ENCODE data around the gene SUV39H1.
"Not testable (repeated sequence)": the region's sequence is repeated elsewhere in the genome, so short reads cannot be mapped to it uniquely, and the experiment has no call there.

Gene SUV39H1

GRCh38 chrX:48685416-48685815 is 11.1 kb upstream of the SUV39H1 start:
- in situ Hi-C loops (cut with MboI; ENCODE audit: low sequenced_read_pairs) = no loop called here

GRCh38 chrX:48688531-48689150 is 7.9 kb upstream of the SUV39H1 start:
- in situ Hi-C loops (cut with MboI; ENCODE audit: low sequenced_read_pairs) = no loop called here

- in situ Hi-C loops (cut with MboI; ENCODE audit: low sequenced_read_pairs) = no loop called here
Observed at GRCh38 chrX:48689208-48689920, 7.2 kb upstream of the SUV39H1 start.

- in situ Hi-C loops (cut with MboI; ENCODE audit: low sequenced_read_pairs) = not testable (repeated sequence)
Observed at GRCh38 chrX:48691746-48692145, 4.8 kb upstream of the SUV39H1 start.

DNA sequence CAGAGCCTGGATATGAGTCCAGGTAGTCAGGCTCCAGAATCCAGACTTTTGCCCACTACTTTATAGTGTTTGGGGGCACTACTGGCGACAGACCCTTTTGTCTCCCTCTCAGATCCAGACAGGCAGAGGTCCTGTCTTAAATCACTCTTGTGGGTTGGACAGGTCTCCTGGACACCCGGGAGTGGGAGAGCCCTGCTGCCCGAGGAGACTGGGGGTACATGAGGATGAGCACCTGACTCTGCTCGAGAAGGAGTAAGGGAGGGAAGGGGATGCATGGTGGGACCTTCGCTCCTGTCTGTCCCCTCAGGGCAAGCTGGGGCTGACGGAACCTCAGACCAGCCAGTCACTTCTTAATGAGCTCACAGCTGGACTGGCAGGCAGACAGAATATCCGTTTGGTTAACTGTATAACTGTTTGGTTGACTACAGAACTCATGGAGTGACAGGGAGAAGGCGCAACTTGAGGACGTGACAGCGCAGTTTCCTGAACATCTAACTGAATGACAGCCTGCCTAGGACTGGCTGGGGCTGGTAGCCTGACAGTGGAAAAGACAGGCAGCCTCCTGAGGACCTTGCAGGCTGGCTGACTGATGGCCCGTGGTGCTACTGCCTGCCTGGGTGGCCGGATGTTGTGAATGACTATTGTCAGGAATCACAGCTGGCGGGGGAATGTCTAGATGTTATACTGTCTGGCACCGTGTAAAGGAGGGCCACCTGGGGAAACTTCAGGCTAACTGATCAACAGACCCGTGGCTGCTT is 1.6 kb upstream of the SUV39H1 start:
- in situ Hi-C loops (cut with MboI; ENCODE audit: low sequenced_read_pairs) = no loop called here

GRCh38 chrX:48695534-48695896 is 1.0 kb upstream of the SUV39H1 start:
- in situ Hi-C loops (cut with MboI; ENCODE audit: low sequenced_read_pairs) = no loop called here

- in situ Hi-C loops (cut with MboI; ENCODE audit: low sequenced_read_pairs) = no loop called here
Observed at GRCh38 chrX:48695925-48696300, 621 bp upstream of the SUV39H1 start.

DNA sequence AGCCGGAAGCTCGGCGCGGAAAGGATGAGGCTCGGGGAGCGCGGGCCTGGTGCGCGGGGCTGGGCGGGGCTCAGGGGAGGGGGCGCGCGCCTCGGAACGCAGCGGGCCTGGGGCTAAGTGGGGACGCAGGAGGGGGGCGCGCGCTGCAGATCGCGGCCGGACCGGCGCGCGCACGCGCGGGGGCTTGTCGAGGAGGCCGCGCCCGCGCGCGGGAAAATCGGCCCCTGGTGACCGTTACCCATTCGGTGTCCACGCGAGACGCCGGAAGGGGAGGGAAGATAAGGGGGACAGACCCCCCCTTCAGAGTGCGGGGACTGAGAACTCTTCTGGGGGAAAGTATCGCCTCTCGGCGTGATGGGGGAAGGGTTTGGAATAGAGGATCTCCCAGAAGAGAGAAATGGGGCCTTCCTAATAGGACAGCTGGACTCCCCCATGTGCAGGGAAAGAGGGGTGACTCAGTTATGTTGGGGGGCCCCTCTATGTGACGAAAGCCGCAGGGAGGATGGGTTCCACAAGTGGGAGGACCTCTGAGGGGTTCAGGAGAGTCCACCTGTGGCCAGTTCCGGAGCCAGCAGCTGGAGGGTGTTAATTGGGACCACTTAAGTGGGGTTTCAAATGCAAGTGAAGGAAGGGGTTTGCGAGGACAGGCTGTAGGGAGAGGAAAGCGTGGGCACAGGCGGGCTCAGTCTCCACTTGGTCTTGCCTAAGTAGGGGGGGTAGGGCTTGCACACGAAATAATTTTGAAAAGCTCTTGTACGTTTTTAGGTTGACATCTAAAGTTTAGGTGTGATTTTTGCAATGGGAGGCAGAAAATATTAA is 584 bp downstream of the SUV39H1 start:
- in situ Hi-C loops (cut with MboI; ENCODE audit: low sequenced_read_pairs) = no loop called here

DNA sequence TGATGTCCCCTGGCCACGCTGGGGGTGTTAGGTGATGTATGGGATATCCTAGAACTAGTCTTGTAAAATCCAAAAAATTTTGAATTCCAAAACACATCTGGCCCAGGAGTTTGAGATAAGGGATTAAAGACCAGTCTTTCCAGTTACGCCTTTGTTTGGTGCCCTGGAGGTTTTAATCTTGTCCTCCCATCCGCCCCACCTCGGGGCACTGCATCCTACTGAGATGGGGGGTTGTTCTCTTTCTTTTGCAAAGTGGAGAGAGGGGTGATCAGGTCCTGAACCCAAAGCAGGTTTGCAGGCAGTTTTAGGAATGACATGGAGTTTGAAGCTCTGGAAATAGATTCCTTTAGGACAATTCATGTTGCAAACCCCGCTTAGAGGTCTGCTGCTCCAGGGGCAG is 1.8 kb downstream of the SUV39H1 start:
- in situ Hi-C loops (cut with MboI; ENCODE audit: low sequenced_read_pairs) = no loop called here

DNA sequence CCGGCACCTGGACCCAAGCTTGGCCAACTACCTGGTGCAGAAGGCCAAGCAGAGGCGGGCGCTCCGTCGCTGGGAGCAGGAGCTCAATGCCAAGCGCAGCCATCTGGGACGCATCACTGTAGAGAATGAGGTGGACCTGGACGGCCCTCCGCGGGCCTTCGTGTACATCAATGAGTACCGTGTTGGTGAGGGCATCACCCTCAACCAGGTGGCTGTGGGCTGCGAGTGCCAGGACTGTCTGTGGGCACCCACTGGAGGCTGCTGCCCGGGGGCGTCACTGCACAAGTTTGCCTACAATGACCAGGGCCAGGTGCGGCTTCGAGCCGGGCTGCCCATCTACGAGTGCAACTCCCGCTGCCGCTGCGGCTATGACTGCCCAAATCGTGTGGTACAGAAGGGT is 3.7 kb downstream of the SUV39H1 start:
- in situ Hi-C loops (cut with MboI; ENCODE audit: low sequenced_read_pairs) = loop anchor here (25.0 kb wide), 1 partner anchor 88 kb away; no protein-coding TSS in a partner anchor

DNA sequence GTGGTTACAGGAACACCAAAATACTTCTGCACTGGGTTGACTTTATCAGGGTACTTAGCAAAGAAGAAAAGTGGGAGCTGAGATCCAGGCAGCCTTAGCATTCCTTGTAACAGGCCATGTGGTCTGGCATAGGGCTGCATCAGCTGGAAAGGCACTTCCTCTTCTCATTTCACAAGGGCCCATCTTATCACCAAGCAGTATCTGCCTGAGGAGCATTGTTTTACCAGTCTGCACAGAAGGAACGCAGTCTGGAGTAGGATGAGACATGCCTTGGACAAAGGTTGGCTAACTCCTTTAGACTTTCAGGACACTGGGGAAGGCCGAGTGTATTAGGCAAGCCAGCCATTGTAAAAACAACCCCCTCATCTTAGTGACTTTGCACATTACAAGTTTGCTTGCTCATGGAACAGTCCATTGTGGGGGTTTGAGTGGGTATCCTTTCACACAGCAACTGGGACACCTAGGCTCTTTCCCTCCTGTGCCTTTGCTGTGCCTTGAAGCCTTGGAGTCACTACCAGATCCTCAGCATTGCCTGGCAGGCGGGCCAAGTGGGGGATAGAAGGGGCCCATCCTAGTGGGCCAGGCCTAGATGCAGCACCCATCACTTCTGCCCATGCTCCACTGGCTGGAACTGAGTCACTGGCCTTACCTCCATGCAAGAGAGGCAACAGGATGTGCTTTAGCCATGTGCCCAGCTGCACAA is 4.6 kb downstream of the SUV39H1 start:
- in situ Hi-C loops (cut with MboI; ENCODE audit: low sequenced_read_pairs) = loop anchor here (25.0 kb wide), 1 partner anchor 89 kb away; no protein-coding TSS in a partner anchor

DNA sequence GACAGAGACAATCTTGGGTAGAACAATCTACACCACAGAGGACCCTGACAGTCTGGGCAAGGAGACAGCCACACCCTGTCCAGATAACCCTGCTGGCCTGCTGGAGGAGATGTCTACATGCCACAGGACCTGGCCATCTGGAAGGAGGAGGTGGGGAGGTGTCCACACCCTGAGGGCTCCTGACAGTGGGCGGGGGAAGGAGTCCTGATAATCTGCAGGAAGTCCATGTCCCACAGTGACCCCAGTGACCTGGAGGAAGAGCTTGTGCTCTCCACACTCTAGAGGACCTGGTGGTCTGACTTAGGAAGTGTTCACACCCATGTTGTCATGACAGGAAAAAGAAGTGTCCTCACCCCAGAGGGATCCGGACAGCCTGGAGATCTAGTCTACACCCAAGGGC is 5.5 kb downstream of the SUV39H1 start:
- in situ Hi-C loops (cut with MboI; ENCODE audit: low sequenced_read_pairs) = loop anchor here (25.0 kb wide), 1 partner anchor 90 kb away; no protein-coding TSS in a partner anchor

DNA sequence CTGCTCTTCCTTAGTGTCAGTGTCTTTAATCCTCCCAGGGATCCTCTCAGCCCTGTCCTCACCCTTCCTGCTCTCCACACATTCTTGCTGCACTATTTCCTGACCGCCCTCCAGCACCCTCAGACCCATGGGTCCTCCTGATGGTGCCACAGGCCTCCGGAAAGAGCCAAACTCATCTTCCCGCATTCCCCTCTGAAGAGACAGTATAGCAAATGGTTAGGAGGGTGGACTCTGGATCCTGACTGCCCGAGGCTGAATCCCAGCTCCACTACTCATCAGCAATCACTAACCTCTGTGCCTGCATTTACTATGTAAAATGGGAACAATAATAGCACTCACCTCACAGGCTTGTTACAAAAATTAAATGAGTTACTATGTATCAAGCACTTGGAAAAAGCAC is 6.2 kb downstream of the SUV39H1 start:
- in situ Hi-C loops (cut with MboI; ENCODE audit: low sequenced_read_pairs) = loop anchor here (25.0 kb wide), 1 partner anchor 90 kb away; no protein-coding TSS in a partner anchor

DNA sequence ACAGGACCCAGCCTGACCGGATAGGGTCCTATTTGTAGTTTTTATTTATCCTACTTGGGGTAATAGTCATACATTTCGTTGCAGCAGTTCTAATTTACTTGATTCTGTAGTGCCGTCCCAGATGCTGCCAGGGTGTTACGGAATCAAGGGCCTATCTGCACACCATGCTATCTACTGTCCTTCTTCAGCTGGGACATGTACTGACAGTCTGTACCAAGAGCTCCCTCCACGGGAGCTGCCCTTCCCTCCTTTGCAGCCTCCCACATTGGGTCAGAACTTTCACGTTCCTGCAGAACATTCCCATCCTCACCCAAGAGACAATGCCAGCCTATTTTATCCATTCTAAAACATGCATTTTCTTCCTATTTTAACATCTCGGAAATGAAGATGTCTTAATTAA is 6.7 kb downstream of the SUV39H1 start:
- in situ Hi-C loops (cut with MboI; ENCODE audit: low sequenced_read_pairs) = loop anchor here (25.0 kb wide), 1 partner anchor 91 kb away; no protein-coding TSS in a partner anchor

GRCh38 chrX:48703642-48704481 is 7.3 kb downstream of the SUV39H1 start:
- in situ Hi-C loops (cut with MboI; ENCODE audit: low sequenced_read_pairs) = loop anchor here (25.0 kb wide), 1 partner anchor 92 kb away; no protein-coding TSS in a partner anchor

GRCh38 chrX:48705871-48706270 is 9.3 kb downstream of the SUV39H1 start:
- in situ Hi-C loops (cut with MboI; ENCODE audit: low sequenced_read_pairs) = loop anchor here (25.0 kb wide), 1 partner anchor 94 kb away; no protein-coding TSS in a partner anchor

DNA sequence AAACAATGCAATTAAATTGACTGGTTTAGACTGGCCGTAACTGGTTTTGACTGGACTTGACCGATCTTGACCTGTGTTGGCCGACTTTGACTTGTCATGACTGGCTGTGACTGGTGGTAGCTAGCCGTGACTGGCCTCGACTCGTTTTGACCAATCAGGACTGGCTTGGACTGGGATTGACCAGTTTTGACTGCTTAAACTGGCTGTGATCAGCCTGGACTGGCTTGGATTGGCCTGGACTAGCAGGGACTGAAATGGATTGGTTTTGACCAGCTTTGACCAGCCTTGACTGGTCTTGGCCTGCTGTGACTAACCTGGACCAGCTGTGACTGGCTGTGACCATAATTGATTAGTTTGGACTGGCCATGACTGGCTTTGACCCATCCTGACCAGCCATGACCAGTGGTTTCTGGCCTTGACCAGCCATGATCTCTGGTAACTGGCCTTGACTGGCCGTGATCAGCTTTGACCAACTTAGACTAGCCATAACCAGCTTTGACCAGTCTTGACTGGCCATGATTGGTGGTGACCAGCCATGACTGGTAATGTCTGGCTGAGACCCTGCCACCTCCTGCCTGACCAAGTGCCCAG is 13.1 kb downstream of the SUV39H1 start:
- in situ Hi-C loops (cut with MboI; ENCODE audit: low sequenced_read_pairs) = loop anchor here (25.0 kb wide), 1 partner anchor 97 kb away; no protein-coding TSS in a partner anchor

DNA sequence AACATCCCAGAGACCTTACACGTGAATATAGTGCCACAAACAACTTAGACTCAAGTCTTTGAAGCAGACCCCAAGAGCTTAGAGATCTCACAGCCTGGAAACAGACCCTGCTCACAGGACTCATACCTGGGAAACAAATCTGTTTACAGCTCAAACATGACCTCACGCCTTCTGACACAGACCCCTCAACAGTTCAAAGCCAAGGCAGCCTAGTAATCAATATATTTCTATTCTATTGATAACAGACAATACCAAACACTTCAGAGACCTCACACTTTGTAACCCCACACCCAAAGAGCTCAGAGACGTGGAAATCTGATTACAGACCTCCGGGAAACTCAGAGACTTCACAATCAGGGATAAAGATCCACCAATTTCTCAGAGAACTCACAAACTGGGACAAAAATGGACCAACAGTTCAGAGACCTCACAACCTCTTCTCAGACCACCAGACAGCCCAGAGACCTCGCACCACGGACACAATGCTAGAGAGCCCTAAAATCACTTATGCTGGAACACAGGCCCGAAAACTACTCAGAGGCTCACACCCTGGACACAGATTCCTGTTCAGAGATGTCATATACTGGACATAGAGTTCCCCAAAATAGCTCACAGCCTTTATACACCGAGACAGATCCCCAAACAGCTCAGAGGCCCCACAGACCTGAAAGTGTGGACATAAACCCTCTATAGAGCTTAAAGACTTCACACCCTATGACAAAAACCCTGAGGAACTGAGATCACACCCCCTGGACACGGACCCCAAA is 14.8 kb downstream of the SUV39H1 start:
- in situ Hi-C loops (cut with MboI; ENCODE audit: low sequenced_read_pairs) = loop anchor here (25.0 kb wide), 1 partner anchor 99 kb away; no protein-coding TSS in a partner anchor

All from HL-60/S4 (cell line).